HEK293 (cell line): ENCODE data around the gene ACTRT2.
A peak's percentile ranks its signal among the peaks of the same experiment; 100 is the strongest.

Experiments
- CTCF ChIA-PET: fragments of 350-600 bp; formaldehyde crosslinking; extraction: SDS; loops from one replicate; lab custom pipeline; 2021; ENCODE audit warnings: antibody characterized with exemption; lab: Yijun Ruan, JAX
- POLR2A ChIA-PET: fragments of 300-600 bp; formaldehyde crosslinking; extraction: SDS; loops from one replicate; lab custom pipeline; 2020; ENCODE audit warnings: antibody characterized with exemption, inconsistent platforms; lab: Yijun Ruan, JAX
- H3K27ac ChIP-seq: fragments of 200-500 bp; sonication (Bioruptor generic); 2 replicates; pipeline ENCODE4 v1.5.1; 2014; ENCODE audit warnings: low read depth, low read length, control low read depth, inconsistent platforms; ENCODE audit errors: extremely low read depth
- H3K36me3 ChIP-seq, 2 experiments: fragments of 200-500 bp in 1 of 2; sonication (Bioruptor generic) in 1 of 2; 1 replicate in 1 of 2; 2 replicates in 1 of 2; pipeline ENCODE4 v1.5.1; 2014 to 2017; ENCODE audit warnings: inconsistent platforms in 2 of 2, low read length in 2 of 2; ENCODE audit not compliant: control insufficient read depth in 2 of 2, insufficient read depth in 1 of 2
- H3K4me1 ChIP-seq: fragments of 200-500 bp; sonication (Bioruptor generic); 2 replicates; pipeline ENCODE4 v1.5.1; 2014; ENCODE audit warnings: mild to moderate bottlenecking, low read length, inconsistent platforms; ENCODE audit not compliant: control insufficient read depth, insufficient read depth
- H3K4me3 ChIP-seq: 2 replicates; pipeline ENCODE4 v1.5.1; 2011; ENCODE audit warnings: low read depth, mild to moderate bottlenecking, control low read depth, low read length, moderate library complexity
- H3K9me3 ChIP-seq: fragments of 200-500 bp; sonication (Bioruptor generic); 2 replicates; pipeline ENCODE4 v1.5.1; 2014; ENCODE audit warnings: low read depth, low read length, inconsistent platforms; ENCODE audit not compliant: control insufficient read depth, insufficient read depth
- GLI2 ChIP-seq: fragments of 450-650 bp; formaldehyde crosslinking; IDR thresholded peaks from 2 replicates; pipeline ENCODE4; 2017; ENCODE audit warnings: missing biosample characterization, missing genetic modification characterization, low read depth, borderline replicate concordance
- TCF7L2 ChIP-seq: IDR thresholded peaks from 2 replicates; pipeline ENCODE4 v1.6.1; 2011; ENCODE audit warnings: low read depth, mild to moderate bottlenecking, inconsistent platforms, low read length, moderate library complexity, borderline replicate concordance
- ZBTB7A ChIP-seq: fragments of 450-650 bp; formaldehyde crosslinking; IDR thresholded peaks from 2 replicates; pipeline ENCODE4 v1.5.1; 2016; ENCODE audit warnings: low read depth, missing biosample characterization, missing genetic modification characterization
- ZFP41 ChIP-seq: fragments of 450-650 bp; formaldehyde crosslinking; IDR thresholded peaks from 2 replicates; pipeline ENCODE4 v1.5.1; 2016; ENCODE audit warnings: missing biosample characterization, missing genetic modification characterization, borderline replicate concordance
- ZNF10 ChIP-seq: fragments of 450-650 bp; formaldehyde crosslinking; IDR thresholded peaks from 2 replicates; pipeline ENCODE4 v1.5.1; 2017; ENCODE audit warnings: missing biosample characterization, missing genetic modification characterization
- ZNF350 ChIP-seq: fragments of 450-650 bp; formaldehyde crosslinking; IDR thresholded peaks from 2 replicates; pipeline ENCODE4 v1.5.0; 2017; ENCODE audit warnings: missing biosample characterization, mild to moderate bottlenecking, missing genetic modification characterization
- ZNF549 ChIP-seq: fragments of 450-650 bp; IDR thresholded peaks from 2 replicates; pipeline ENCODE4 v1.5.1; 2018; ENCODE audit warnings: missing biosample characterization, missing genetic modification characterization, mild to moderate bottlenecking, inconsistent platforms, moderate library complexity
- ZNF610 ChIP-seq: fragments of 450-650 bp; formaldehyde crosslinking; IDR thresholded peaks from 2 replicates; pipeline ENCODE4 v1.5.1; 2016; ENCODE audit warnings: missing biosample characterization, missing genetic modification characterization, borderline replicate concordance
- ZNF621 ChIP-seq: fragments of 450-650 bp; formaldehyde crosslinking; IDR thresholded peaks from 2 replicates; pipeline ENCODE4 v1.5.1; 2017; ENCODE audit warnings: missing biosample characterization, missing genetic modification characterization
- ZNF776 ChIP-seq: fragments of 450-650 bp; formaldehyde crosslinking; IDR thresholded peaks from 2 replicates; pipeline ENCODE4 v1.5.0; 2017; ENCODE audit warnings: missing biosample characterization, missing genetic modification characterization, borderline replicate concordance
- ZNF792 ChIP-seq: fragments of 450-650 bp; formaldehyde crosslinking; IDR thresholded peaks from 2 replicates; pipeline ENCODE4 v1.5.1; 2016; ENCODE audit warnings: missing biosample characterization, missing genetic modification characterization
- TF ChIP-seq, protein P1 (sequence below): fragments of 450-650 bp; formaldehyde crosslinking; IDR thresholded peaks from 2 replicates; pipeline ENCODE4 v1.5.1; 2016; ENCODE audit warnings: missing biosample characterization, missing genetic modification characterization
- TF ChIP-seq, protein P2 (sequence below): fragments of 450-650 bp; formaldehyde crosslinking; IDR thresholded peaks from 2 replicates; pipeline ENCODE4 v1.5.1; 2016; ENCODE audit warnings: missing biosample characterization, missing genetic modification characterization
- TF ChIP-seq, protein P3 (sequence below): fragments of 450-650 bp; formaldehyde crosslinking; IDR thresholded peaks from 2 replicates; pipeline ENCODE4 v1.5.1; 2016; ENCODE audit warnings: missing biosample characterization, missing genetic modification characterization, borderline replicate concordance
- TF ChIP-seq, protein P4 (sequence below): fragments of 450-650 bp; formaldehyde crosslinking; IDR thresholded peaks from 2 replicates; pipeline ENCODE4 v1.5.1; 2016; ENCODE audit warnings: missing biosample characterization, missing genetic modification characterization

The ACTRT2 gene

DNA sequence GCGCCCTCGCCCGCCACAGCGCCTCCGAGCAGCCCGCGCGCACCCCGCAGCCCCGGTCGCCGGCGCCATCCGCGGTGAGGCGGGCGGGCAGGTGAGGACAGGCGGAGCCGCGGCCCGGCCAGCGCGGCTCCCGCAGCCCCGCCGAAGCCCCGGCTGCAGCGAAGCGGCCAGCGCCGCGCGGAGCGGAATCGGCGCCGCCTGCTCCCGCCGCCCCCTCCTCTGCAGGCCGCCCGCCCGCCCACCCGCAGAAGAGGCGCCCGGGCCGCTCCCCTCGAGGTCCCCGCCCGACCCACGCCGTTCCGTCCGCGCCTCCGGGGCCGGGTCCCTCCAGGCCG lies 49.0 kb downstream of the ACTRT2 start:
- Histone ChIP-seq H3K4me3 (no peak overlapping the region), H3K9me3 (no peaks in the 10 kb centered on the region), H3K4me1 (no peaks in the 10 kb centered on the region; the same call in 1 of the 2 replicates), H3K27ac (peak overlapping the region; percentile 86; the same call in 1 of the 2 replicates), H3K36me3 (no peaks in the 10 kb centered on the region)
- TF ChIP-seq ZNF621 (tag by site-specific recombination), result no peak
- TF ChIP-seq ZNF792 (tag by site-specific recombination), result no peak
- TF ChIP-seq, protein P1, sequence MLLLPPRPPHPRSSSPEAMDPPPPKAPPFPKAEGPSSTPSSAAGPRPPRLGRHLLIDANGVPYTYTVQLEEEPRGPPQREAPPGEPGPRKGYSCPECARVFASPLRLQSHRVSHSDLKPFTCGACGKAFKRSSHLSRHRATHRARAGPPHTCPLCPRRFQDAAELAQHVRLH (tag by site-specific recombination), result no peak
- TF ChIP-seq ZNF610 (tag by site-specific recombination), result no peak
- no peak for TF ChIP-seq ZBTB7A (tag by site-specific recombination)
- TF ChIP-seq GLI2, result no peak
- TF ChIP-seq, protein P2, sequence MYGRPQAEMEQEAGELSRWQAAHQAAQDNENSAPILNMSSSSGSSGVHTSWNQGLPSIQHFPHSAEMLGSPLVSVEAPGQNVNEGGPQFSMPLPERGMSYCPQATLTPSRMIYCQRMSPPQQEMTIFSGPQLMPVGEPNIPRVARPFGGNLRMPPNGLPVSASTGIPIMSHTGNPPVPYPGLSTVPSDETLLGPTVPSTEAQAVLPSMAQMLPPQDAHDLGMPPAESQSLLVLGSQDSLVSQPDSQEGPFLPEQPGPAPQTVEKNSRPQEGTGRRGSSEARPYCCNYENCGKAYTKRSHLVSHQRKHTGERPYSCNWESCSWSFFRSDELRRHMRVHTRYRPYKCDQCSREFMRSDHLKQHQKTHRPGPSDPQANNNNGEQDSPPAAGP (tag by site-specific recombination), result no peak
- TF ChIP-seq ZNF10 (tag by site-specific recombination), result no peak
- TF ChIP-seq TCF7L2, result no peak
- TF ChIP-seq ZNF549, result no peak
- TF ChIP-seq ZFP41 (tag by site-specific recombination), result no peak
- TF ChIP-seq, protein P3, sequence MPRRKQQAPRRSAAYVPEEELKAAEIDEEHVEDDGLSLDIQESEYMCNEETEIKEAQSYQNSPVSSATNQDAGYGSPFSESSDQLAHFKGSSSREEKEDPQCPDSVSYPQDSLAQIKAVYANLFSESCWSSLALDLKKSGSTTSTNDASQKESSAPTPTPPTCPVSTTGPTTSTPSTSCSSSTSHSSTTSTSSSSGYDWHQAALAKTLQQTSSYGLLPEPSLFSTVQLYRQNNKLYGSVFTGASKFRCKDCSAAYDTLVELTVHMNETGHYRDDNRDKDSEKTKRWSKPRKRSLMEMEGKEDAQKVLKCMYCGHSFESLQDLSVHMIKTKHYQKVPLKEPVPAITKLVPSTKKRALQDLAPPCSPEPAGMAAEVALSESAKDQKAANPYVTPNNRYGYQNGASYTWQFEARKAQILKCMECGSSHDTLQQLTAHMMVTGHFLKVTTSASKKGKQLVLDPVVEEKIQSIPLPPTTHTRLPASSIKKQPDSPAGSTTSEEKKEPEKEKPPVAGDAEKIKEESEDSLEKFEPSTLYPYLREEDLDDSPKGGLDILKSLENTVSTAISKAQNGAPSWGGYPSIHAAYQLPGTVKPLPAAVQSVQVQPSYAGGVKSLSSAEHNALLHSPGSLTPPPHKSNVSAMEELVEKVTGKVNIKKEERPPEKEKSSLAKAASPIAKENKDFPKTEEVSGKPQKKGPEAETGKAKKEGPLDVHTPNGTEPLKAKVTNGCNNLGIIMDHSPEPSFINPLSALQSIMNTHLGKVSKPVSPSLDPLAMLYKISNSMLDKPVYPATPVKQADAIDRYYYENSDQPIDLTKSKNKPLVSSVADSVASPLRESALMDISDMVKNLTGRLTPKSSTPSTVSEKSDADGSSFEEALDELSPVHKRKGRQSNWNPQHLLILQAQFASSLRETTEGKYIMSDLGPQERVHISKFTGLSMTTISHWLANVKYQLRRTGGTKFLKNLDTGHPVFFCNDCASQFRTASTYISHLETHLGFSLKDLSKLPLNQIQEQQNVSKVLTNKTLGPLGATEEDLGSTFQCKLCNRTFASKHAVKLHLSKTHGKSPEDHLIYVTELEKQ (tag by site-specific recombination), result no peak
- TF ChIP-seq, protein P4, sequence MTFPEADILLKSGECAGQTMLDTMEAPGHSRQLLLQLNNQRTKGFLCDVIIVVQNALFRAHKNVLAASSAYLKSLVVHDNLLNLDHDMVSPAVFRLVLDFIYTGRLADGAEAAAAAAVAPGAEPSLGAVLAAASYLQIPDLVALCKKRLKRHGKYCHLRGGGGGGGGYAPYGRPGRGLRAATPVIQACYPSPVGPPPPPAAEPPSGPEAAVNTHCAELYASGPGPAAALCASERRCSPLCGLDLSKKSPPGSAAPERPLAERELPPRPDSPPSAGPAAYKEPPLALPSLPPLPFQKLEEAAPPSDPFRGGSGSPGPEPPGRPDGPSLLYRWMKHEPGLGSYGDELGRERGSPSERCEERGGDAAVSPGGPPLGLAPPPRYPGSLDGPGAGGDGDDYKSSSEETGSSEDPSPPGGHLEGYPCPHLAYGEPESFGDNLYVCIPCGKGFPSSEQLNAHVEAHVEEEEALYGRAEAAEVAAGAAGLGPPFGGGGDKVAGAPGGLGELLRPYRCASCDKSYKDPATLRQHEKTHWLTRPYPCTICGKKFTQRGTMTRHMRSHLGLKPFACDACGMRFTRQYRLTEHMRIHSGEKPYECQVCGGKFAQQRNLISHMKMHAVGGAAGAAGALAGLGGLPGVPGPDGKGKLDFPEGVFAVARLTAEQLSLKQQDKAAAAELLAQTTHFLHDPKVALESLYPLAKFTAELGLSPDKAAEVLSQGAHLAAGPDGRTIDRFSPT (tag by site-specific recombination), result no peak
- TF ChIP-seq ZNF350 (tag by site-specific recombination), result no peak
- POLR2A ChIA-PET, result no interaction called here
- CTCF ChIA-PET, result no interaction called here

DNA sequence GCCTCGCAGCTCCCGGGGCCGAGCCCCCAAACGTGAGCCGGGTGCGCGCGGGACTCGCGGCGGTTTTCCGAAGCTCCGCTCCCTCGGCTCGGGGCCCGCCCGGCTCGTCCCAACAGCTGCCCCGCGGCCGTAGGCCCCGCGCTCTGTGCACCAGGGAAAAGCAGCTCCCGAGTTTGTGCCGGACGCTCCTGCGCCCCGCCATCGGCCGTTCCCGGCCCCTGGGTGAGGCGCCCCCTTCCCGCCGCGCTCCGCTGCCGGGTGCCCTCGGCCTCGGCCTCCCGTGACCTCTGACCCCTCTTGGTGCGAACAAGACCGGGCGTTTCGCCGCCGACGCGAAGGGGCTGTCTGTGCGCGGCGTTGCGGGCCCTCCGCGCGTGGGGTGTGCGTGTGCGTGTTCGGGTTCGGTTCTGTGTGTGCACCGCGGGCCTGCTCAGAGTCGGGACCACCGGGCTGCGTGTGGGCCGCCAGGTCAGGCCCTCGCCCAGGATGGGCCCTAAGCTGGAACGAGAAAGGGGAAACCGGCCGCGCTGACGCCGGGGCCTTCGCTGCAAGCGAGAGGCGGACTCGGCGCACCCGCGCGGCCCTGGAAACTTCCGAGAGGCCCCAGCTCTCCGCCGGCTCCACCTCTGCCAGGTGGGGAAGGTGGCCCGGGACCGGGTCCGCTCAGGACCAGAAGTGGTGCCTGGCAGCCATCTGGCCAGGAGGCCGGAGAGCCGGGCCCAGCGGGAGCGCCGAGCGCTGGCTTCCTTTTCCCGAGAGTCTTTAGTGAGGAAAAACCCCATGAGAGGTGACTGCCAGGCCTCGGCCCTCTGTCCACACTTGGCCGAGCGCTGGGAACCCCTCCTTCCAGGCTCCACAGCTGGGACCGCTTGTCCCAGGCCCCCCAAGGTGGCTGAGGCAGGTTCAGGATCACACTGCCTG lies 49.6 kb downstream of the ACTRT2 start:
- Histone ChIP-seq H3K4me1 (no peaks in the 10 kb centered on the region; the same call in 1 of the 2 replicates), H3K9me3 (no peaks in the 10 kb centered on the region), H3K4me3 (no peak overlapping the region), H3K36me3 (no peaks in the 10 kb centered on the region), H3K27ac (no peak overlapping the region; the same call in 1 of the 2 replicates)
- POLR2A ChIA-PET, result no interaction called here
- CTCF ChIA-PET, result no interaction called here
- no peak for TF ChIP-seq ZNF776 (tag by site-specific recombination)
- TF ChIP-seq, protein P2 (tag by site-specific recombination), result no peak
